GM08714 (cell line): ENCODE data around the gene BPGM.

Source experiments
- H3K4me3 ChIP-seq: fragments of 200-500 bp; sonication (Bioruptor generic); 2 replicates; pipeline ENCODE4 v1.5.1; 2014; ENCODE audit warnings: mild to moderate bottlenecking, low read length, inconsistent platforms
- ZNF274 ChIP-seq: IDR thresholded peaks from 2 replicates; pipeline ENCODE4 v1.6.1; 2012; ENCODE audit warnings: mild to moderate bottlenecking, low read depth, low read length

Gene BPGM

DNA sequence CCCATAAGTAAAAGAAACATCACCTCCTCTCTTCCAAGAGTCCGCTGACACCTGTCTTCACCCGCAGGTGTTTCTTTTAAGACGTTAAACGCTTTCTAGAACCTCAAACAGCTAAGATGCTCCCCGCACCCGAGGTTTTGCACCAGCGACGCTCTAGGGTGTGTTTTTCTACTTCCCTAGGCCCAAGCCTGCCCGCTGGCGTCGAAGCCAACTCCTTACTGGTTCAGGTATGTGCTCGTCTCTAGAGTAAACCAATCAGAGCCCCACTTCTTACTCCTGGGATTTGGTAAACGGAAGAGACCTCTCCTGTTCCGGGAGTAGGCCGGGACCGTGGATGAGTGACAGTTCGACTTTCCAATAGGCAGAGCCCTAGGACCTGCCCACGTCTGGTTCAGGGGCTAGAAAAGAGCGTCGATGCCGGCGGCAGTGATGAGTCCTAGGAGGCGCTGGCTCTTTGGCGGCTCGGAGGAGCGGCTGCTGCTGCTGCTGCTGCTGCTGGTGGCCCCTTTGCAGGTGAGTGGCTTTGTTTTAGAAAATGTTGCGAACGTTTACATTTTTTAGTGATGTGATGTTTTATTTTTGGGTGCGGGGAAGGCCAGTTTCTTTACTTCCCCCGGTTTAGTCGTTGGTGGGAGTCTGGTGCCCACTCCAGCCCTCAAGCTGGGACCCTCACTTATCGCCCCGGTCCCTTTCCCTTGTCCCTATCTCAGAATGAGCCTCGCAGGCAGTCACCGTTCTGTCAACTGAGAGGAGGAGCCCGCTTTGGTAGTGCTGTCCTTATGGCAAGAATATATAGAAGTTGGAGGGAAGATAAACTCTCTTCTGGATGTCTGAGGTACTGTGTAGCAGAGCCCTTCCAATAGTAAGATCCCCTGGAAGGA is at the start of gene BPGM:
Gene BPGM, plus strand, starts transcription at position 429 of the 881 bp plus-strand sequence. CDS start 14,655 bp downstream, outside the sequence.
- H3K4me3 ChIP-seq: peak within 1 kb of the TSS; percentile 83
- TF ChIP-seq ZNF274: no peak

- TF ChIP-seq ZNF274: no peak
- H3K4me3 ChIP-seq: no peak overlapping the region
Measured at GRCh38 chr7:134599371-134599770, 47.3 kb upstream of the BPGM start.

- TF ChIP-seq ZNF274: no peak
Measured at GRCh38 chr7:134601459-134601858, 45.2 kb upstream of the BPGM start.

GRCh38 chr7:134602881-134603451 is 43.7 kb upstream of the BPGM start:
- no peak overlapping the region for H3K4me3 ChIP-seq

More at GRCh38 chr7:134601459-134601858, 45.2 kb upstream of the BPGM start:
- no peak overlapping the region for H3K4me3 ChIP-seq

DNA sequence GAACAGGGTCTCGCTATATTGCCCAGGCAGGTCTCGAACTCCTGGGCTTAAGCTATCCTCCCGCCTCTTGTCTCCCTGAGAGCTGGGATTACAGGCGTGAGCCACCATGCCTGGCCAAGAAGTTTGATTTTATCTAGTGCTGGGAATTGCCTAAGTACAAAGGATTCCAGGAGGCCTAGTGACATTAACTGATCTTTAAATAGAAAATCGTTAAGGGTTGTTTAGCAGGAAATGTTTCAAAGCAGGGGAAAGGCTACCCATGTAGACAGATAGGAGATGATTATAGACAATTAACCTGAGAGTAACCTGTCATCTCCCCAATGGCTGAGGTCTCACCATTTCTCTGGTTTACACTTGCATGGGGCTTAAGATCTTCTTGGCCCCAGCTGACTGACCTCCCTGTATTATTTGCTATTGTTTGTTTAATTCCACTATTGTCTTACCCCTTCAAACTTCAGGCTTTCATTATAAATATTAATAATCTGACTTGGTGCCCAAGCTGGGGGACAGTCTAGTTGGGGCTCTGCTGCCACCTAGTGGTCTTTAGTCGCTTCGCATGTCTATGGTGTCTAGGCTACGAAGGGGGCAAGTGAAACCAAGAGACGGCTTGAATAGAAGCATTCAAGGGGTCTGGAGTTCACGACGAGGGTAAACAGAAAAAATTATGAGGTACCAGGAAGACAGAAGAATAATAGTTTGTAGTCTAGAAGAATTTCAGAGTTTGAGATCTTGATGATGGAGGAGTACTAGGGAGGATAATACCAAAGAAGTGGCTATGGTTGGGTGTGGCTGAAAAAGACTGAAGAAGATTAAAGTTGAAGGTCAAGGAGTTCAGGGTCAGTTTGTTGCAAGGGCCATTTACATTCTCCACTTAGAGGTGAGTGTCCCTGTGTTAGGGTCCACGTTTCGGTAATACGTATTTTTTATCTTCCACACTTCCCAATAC is 40.4 kb upstream of the BPGM start:
- no peak overlapping the region for H3K4me3 ChIP-seq
- no peak for TF ChIP-seq ZNF274

More at GRCh38 chr7:134602881-134603451, 43.7 kb upstream of the BPGM start:
- TF ChIP-seq ZNF274: no peak

DNA sequence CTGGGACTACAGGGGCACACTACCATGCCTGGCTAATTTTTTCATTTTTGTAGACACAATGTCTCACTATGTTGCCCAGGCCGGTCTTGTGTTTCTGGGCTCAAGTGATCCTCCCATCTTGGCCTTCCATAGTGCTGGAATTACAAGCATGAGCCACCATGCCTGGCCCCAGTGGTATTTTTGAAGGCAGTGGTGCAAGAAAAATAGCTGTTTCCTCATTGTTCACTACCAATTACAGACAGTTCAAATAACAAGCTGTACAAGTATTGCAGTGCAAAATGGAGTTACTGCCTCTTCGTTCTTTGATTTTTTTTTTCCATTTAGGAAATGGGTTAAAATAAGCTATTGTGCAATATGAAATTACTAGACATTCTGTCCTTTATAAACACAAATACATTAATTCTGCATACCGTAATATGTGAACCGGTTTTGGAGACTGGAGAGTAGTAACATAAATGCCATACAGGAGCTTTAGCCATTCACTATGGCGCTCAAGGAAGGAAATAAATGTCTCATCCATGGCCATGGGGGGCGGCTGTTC is 35.0 kb upstream of the BPGM start:
- no peak overlapping the region for H3K4me3 ChIP-seq
- TF ChIP-seq ZNF274: no peak

DNA sequence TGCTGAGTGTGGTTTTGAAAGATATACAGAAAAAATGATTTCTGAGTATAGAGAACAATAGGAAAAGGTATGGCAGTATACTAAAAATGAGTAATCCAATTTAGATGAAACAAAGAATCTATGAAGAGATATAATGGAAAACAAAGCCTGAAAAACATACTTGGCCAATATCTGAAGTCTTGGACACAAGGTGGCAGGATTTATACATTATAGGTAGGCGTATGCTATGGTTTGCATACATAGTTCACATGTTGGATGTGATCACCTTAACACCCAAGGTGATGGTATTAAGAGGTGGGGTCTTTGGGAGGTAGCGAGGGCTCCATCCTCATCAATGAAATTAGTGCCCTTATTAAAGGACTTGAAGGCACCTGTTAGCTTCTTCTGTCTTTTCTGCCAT is 34.5 kb upstream of the BPGM start:
- no peak overlapping the region for H3K4me3 ChIP-seq
- no peak for TF ChIP-seq ZNF274

- H3K4me3 ChIP-seq: no peak overlapping the region
- no peak for TF ChIP-seq ZNF274
Measured at GRCh38 chr7:134613623-134614347, 32.9 kb upstream of the BPGM start.

DNA sequence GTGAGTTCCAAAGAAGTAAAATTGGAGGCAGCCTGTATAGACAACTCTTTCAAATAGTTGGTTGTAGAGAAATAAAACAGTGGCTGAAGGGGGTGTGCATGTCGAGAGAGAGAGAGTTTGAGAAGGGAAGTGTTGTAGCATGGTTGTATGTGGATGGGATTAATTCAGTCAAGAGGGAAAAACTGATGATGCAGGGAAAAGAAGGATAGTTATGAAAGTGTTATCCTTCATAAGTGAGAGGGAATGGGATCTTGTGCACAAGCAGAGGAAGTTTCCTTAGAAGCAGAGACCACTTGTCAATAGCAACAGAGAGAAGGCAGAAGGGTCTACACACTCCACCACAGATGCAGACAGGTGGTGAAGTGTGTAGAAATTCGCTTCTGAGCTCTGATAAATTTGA is 30.0 kb upstream of the BPGM start:
- H3K4me3 ChIP-seq: no peak overlapping the region
- TF ChIP-seq ZNF274: no peak

- no peak for TF ChIP-seq ZNF274
- no peak overlapping the region for H3K4me3 ChIP-seq
Measured at GRCh38 chr7:134618756-134619530, 27.7 kb upstream of the BPGM start.

DNA sequence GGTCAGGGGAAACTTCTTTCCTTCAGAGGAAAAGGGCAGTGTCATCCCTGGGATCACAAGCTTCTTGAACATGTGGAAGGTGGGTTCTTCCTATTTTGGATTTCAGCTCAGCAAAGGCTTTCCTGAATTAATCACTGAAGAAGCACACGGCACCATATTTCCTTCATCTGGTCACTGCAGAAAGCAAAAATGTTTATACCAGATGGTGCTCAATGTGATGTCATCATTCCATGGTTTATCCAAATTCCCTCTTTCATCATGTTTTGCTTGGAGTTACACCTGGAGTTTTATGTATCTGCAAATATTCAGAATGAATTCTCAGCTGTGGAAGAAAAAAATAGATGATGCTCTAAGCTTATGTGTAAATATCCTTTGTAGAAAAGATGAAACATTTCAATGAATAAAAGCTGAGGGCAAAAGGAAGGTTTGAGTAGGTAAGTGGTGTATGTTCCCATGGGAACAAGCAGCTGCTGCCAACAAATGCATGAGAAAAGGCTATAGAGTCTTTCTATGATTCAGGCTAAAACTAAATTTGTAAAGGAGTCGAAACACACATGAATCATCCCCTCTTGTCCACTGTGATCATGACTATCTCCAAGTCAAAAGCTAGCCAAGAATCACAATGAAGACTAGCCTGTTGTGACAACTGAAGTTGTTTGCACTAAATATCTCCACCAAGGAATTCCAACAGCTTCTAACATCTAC is 26.9 kb upstream of the BPGM start:
- H3K4me3 ChIP-seq: no peak overlapping the region
- TF ChIP-seq ZNF274: no peak
